ENCODE data around the gene DLG2.
"Not testable (repeated sequence)": the region's sequence is repeated elsewhere in the genome, so short reads cannot be mapped to it uniquely, and the experiment has no call there.

Gene DLG2

DNA sequence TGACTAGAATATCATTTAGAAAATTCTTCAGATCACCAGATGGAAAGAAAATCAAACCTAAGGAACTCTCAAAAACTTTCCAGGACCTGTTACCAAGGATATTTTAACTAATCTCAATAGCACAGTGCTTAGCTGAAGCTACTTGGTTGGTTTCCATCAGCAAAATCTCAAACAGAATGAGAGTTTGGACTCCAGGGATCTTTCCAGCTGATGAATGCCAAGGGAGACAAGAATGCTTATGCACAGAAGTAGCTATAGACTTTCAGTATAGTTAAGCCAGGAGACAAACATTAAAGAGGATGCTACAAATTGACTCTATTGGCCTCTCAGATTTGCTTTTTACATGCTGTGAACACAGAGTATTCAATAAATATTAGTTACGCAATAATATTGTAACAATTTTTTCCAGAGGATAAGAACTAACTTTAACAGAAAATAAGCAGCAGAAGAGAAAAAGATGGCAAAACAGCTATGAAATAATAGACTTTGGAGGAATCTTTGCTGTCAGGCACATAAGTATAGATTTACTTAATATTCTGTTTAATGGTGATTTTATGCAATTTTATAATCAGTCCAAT lies 331.4 kb downstream of the DLG2 start:
- no peak for TF ChIP-seq CTCF (IDR thresholded peaks at IDR 0.05; ENCODE audit: insufficient read depth, missing control alignments)
- no peak for FAIRE-seq
- no peak for DNase-seq (ENCODE audit: insufficient read length, low spot score)

DNA sequence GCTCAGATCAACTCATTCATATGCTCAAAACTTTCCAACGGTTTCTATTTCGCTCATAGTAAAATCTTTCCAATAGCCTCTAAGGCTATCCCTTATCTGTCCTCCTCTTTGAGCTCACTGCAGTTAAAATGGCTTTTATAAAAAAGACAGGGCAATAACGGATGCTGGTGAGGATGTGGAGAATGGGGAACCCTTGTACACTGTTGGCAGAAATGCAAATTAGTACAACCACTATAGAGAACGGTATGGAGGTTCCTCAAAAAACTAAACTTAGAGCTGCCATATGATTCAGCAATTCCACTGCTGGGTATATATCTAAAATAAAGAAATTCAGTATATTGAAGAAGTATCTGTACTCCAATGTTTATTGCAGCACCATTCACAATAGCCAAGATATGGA lies 345.6 kb downstream of the DLG2 start:
- DNase-seq (ENCODE audit: insufficient read length, low spot score) (no peak), FAIRE-seq (no peak)
- TF ChIP-seq CTCF (IDR thresholded peaks at IDR 0.05; ENCODE audit: insufficient read depth, missing control alignments) = no peak

DNA sequence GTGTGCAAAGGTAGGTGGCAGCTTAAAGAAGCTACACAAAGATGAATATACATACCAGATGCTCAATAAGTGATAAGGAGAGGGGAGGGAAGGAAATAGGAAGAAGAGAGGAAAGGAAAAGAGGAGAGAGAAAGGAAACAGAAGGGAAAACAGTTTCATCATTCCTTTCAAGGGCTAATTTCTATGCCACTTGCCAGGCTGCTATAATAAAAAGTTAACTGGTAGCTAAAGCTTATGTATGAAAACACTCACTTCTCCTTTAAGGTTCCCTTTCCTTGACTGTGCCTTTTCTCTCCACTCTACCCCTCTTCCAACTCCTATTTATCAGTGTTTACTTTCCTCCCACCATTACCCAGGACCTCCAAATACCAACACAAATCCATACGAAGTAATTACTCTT lies 347.9 kb downstream of the DLG2 start:
- FAIRE-seq (no peak), DNase-seq (ENCODE audit: insufficient read length, low spot score) (no peak)
- TF ChIP-seq CTCF (IDR thresholded peaks at IDR 0.05; ENCODE audit: insufficient read depth, missing control alignments) = no peak

DNA sequence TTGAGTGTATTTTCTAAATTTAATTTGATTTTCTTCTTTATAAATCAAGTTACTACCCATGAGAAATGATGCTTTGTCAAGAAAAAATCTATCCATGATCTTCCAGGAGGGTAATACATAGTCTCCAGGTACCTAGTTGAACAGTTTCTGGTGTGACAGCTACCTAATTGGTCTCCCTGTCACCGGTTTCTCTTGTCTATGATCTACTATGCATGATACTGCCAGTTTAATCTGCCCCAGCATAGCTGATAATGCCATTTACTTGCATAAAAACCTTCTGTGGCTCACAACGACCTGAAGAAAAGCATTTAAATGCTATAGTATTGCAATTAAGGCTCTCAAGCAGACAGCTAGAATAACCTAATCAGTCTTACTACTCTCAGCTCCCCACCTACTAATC lies 349.5 kb downstream of the DLG2 start:
- FAIRE-seq (no peak), DNase-seq (ENCODE audit: insufficient read length, low spot score) (no peak)
- TF ChIP-seq CTCF (IDR thresholded peaks at IDR 0.05; ENCODE audit: insufficient read depth, missing control alignments) = no peak

GRCh38 chr11:85276332-85276731 lies 350.8 kb downstream of the DLG2 start:
- FAIRE-seq = no peak
- no peak for DNase-seq (ENCODE audit: insufficient read length, low spot score)
- no peak for TF ChIP-seq CTCF (IDR thresholded peaks at IDR 0.05; ENCODE audit: insufficient read depth, missing control alignments)

DNA sequence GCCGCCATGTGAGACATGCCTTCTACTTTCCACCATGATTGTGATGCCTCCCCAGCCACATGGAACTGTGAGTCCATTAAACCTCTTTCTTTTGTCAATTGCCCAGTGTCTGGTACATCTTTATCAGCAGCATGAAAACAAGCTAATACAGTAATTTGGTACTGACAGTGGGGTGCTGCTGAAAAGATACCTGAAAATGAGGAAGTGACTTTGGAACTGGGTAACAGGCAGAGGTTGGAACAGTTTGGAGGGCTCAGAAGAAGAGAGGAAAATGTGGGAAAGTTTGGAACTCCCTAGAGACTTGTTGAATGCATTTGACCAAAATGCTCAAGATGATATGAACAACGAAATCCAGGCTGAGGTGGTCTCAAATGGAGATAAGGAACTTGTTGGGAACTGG lies 356.8 kb downstream of the DLG2 start:
- not testable (repeated sequence) for DNase-seq (ENCODE audit: insufficient read length, low spot score); FAIRE-seq

DNA sequence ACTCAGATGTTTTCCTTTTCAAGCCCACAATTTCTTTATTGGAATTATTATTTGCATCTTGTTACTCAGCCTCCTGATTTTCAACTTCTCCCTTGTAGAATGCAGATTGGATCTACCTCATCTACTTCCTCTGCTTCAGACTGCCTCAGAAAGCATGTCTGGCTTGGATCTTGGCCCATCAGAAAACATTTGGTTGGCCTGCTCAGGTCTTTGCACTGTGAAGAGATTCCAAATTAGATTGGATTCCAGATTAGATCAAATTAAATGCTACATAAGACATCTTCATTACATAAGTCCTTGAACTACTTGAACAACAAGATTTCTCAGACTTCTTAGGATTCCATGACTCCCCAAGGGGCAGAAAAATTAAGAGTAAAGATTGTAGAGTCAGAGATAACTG lies 358.0 kb downstream of the DLG2 start:
- FAIRE-seq (no peak), DNase-seq (ENCODE audit: insufficient read length, low spot score) (no peak)
- TF ChIP-seq CTCF (IDR thresholded peaks at IDR 0.05; ENCODE audit: insufficient read depth, missing control alignments) = no peak

GRCh38 chr11:85266646-85267045 lies 360.5 kb downstream of the DLG2 start:
- TF ChIP-seq CTCF (IDR thresholded peaks at IDR 0.05; ENCODE audit: insufficient read depth, missing control alignments) = no peak
- no peak for DNase-seq (ENCODE audit: insufficient read length, low spot score)
- no peak for FAIRE-seq
